ENCODE results near the gene ACOXL.

DNA sequence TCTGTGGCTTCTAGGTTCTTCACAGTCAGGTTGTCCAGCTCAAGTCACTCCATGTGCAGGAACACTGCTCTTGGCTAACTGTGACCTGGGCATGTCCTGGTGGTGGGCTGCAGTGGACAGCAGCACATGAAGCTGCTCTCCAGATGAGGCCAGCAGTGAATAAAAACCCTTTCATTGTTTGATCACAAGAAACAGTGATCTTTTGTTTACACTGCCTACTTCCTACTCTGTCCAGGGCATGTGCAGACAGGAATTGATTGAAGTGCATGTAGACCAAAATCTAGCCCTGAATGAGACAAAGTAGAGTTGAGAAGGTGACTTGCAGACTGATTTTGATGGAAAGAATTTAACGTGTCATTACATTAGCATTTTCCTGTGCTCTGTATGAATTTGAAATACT is 423.2 kb downstream of the ACOXL start:
- no peak for TF ChIP-seq CTCF (conservative IDR thresholded peaks at IDR 0.05 in 1 of 2, IDR thresholded peaks at IDR 0.05 in 1 of 2; ENCODE audit: extremely low read depth in 1 of 2, insufficient read depth in 1 of 2, low read depth in 1 of 2, low read length in 2 of 2)
- no peak for TF ChIP-seq EZH2 (IDR thresholded peaks at IDR 0.05; ENCODE audit: borderline replicate concordance, low read length)

Measured in mammary epithelial cell (primary cell).